Endodermal cell (in vitro differentiated cells): Measurements from ENCODE around the gene IQGAP1. TPM values are rescaled to one million over a fixed set of nuclear protein-coding genes. Genes with fewer than 3 reads are reported as not detected.

Experiments used
- DNase-seq: peaks from one replicate; pipeline ENCODE4 v3.0.0-alpha.2; 2017
- H3K27ac ChIP-seq: 2 replicates; pipeline ENCODE4 v1.5.1; 2013; ENCODE audit warnings: mild to moderate bottlenecking, low read depth, low read length, moderate library complexity
- H3K27me3 ChIP-seq: 2 replicates; pipeline ENCODE4 v1.6.1; 2013; ENCODE audit warnings: mild to moderate bottlenecking, low read length, moderate library complexity; ENCODE audit not compliant: insufficient read depth, control insufficient read depth, poor library complexity, severe bottlenecking
- H3K36me3 ChIP-seq: 2 replicates; pipeline ENCODE4 v1.7.0; 2013; ENCODE audit warnings: mild to moderate bottlenecking, low read length, moderate library complexity; ENCODE audit not compliant: control insufficient read depth, insufficient read depth
- H3K4me1 ChIP-seq: one replicate; pipeline ENCODE4 v1.7.0; 2013; ENCODE audit warnings: low read length; ENCODE audit not compliant: control insufficient read depth, insufficient read depth
- H3K4me3 ChIP-seq: 2 replicates; pipeline ENCODE4 v1.5.1; 2013; ENCODE audit warnings: mild to moderate bottlenecking, low read length, moderate library complexity
- H3K9ac ChIP-seq: 2 replicates; pipeline ENCODE4 v1.6.1; 2013; ENCODE audit warnings: mild to moderate bottlenecking, low read length, moderate library complexity; ENCODE audit not compliant: poor library complexity, severe bottlenecking; ENCODE audit errors: extremely low read depth
- H3K9me3 ChIP-seq: 2 replicates; pipeline ENCODE4 v1.6.1; 2013; ENCODE audit warnings: mild to moderate bottlenecking, low read length, moderate library complexity; ENCODE audit not compliant: control insufficient read depth
- H3K27ac Mint-ChIP-seq: 2 replicates; pipeline ENCODE4 v1.8.0; 2020; ENCODE audit warnings: mixed read lengths
- H3K27me3 Mint-ChIP-seq: 2 replicates; pipeline ENCODE4 v1.8.0; 2021; ENCODE audit warnings: mild to moderate bottlenecking, mixed read lengths; ENCODE audit not compliant: insufficient read depth
- H3K36me3 Mint-ChIP-seq: 2 replicates; pipeline ENCODE4 v1.8.0; 2020; ENCODE audit warnings: low read depth, mixed read lengths
- H3K4me1 Mint-ChIP-seq: 2 replicates; pipeline ENCODE4 v1.8.0; 2020; ENCODE audit warnings: mixed read lengths
- H3K4me3 Mint-ChIP-seq: 2 replicates; pipeline ENCODE4 v1.8.0; 2020; ENCODE audit warnings: mild to moderate bottlenecking, moderate library complexity, mixed read lengths
- H3K9me3 Mint-ChIP-seq: 2 replicates; pipeline ENCODE4 v1.8.0; 2020; ENCODE audit warnings: mild to moderate bottlenecking, mixed read lengths
- WGBS, 2 experiments: methylation state at CpG; one replicate each; pipeline versions ENCODE4 v1.1.5 to v1.1.7; 2013; ENCODE audit warnings: missing lambda C conversion rate in 2 of 2, mixed read lengths in 1 of 2; ENCODE audit not compliant: insufficient coverage in 1 of 2, insufficient read length in 1 of 2; 5-methylcytosine and 5-hydroxymethylcytosine counted together
- total RNA-seq, 2 donors: library from RNA; stranded (reverse); fragmentation: NEBNext Ultra II Directional in 1 of 2; extraction: Animal tissue kit (Norgen Biotek cat#: 25700) in 1 of 2; gene quantifications; 2 replicates in 1 of 2; 3 replicates in 1 of 2; pipeline ENCODE4 v1.2.1, GENCODE V29; 2021
- TF ChIP-seq, protein P1 (sequence below): fragments of 200-600 bp; sonication (generic); conservative IDR thresholded peaks from 2 replicates; pipeline ENCODE4 v1.5.0; 2021; ENCODE audit warnings: antibody characterized with exemption, mild to moderate bottlenecking

IQGAP1 gene
- total RNA-seq, 2 donors from 2014 or later: 94.4 to 124 TPM

- Histone ChIP-seq H3K36me3 (peaks cover 6% of the 10 kb centered on the region), H3K4me1 (peaks cover 7% of the 10 kb centered on the region), H3K27me3 (no peaks in the 10 kb centered on the region), H3K27ac (no peak overlapping the region), H3K9ac (no peak overlapping the region), H3K4me3 (no peak overlapping the region), H3K9me3 (no peaks in the 10 kb centered on the region)
- H3K9me3 Mint-ChIP-seq: no peaks in the 10 kb centered on the region
- TF ChIP-seq, protein P1, sequence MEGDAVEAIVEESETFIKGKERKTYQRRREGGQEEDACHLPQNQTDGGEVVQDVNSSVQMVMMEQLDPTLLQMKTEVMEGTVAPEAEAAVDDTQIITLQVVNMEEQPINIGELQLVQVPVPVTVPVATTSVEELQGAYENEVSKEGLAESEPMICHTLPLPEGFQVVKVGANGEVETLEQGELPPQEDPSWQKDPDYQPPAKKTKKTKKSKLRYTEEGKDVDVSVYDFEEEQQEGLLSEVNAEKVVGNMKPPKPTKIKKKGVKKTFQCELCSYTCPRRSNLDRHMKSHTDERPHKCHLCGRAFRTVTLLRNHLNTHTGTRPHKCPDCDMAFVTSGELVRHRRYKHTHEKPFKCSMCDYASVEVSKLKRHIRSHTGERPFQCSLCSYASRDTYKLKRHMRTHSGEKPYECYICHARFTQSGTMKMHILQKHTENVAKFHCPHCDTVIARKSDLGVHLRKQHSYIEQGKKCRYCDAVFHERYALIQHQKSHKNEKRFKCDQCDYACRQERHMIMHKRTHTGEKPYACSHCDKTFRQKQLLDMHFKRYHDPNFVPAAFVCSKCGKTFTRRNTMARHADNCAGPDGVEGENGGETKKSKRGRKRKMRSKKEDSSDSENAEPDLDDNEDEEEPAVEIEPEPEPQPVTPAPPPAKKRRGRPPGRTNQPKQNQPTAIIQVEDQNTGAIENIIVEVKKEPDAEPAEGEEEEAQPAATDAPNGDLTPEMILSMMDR: no peak
- no peak for DNase-seq
- WGBS, 2 experiments: 99 to 100% methylated on average over 2 of the region's 2 CpGs
- no peak overlapping the region for H3K27ac Mint-ChIP-seq
- H3K36me3 Mint-ChIP-seq: peaks cover 3% of the 10 kb centered on the region
- H3K4me1 Mint-ChIP-seq: peaks cover 22% of the 10 kb centered on the region
- H3K4me3 Mint-ChIP-seq: no peak overlapping the region
- H3K27me3 Mint-ChIP-seq: no peaks in the 10 kb centered on the region
Observed at GRCh38 chr15:90386221-90386620, 1.8 kb upstream of the IQGAP1 start.

DNA sequence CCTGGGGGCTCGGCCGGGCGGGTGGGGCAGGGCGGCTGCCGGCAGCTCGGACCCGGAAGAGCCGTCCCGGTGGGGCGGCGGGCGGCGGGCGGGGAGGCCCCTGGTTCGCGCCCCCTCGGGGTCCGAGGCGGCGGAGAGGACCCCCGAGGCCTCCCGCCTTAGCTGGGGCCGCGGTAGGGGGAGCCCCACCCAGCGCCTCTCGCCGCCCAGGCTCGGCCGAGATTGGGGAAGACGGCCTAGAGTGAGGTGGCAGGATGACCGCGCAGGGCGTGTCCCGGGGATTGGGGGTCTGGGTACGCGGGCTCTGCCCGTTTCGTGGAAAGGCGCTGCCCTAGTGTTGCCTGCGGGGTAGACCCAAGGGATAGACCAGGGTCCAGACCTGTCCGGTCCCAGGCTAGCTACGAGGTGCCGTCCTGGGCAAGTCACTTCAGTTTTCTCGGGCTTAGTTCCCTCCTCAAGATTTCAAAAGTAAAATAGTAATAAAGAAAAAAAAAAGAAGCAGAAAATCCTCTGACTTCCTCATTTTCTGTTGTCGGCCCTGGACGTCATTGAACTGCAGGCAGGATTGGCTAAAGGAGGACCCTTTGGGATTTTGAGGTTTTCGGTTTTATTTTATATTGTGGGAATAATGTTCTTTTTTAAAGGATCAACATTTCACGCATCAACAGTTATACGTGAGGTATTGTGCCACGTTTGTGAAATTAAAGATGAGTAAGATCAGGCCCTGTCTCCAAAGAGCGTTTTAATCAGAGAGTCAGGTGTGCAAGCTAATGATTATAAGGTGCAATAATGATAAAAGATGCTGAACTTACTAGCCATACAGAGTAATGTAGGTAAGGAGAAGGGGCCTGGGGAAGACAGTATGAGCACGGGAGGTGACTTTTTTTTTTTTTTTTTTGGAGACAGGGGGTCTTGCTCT, 679 bp downstream of the IQGAP1 start:
- Histone ChIP-seq H3K27ac (no peak overlapping the region), H3K4me3 (peak overlapping the region; percentile 99), H3K27me3 (no peaks in the 10 kb centered on the region), H3K9ac (peak overlapping the region; percentile 84), H3K4me1 (peaks cover 18% of the 10 kb centered on the region), H3K9me3 (no peaks in the 10 kb centered on the region), H3K36me3 (peaks cover 24% of the 10 kb centered on the region)
- Mint-ChIP-seq H3K9me3 (no peaks in the 10 kb centered on the region), H3K27ac (peak overlapping the region; percentile 94), H3K4me3 (peak overlapping the region; percentile 79), H3K36me3 (peaks cover 9% of the 10 kb centered on the region), H3K27me3 (no peaks in the 10 kb centered on the region), H3K4me1 (peaks cover 43% of the 10 kb centered on the region)
- TF ChIP-seq, protein P1: peak; percentile 32
- WGBS, 2 experiments: 3 to 8% methylated on average over 15 to 52 of the region's 52 CpGs
- DNase-seq: peak; percentile 79

- H3K9me3 Mint-ChIP-seq: no peaks in the 10 kb centered on the region
- no peaks in the 10 kb centered on the region for H3K27me3 Mint-ChIP-seq
- 83 to 88% methylated on average over 3 to 6 of the region's 6 CpGs for WGBS, 2 experiments
- Histone ChIP-seq H3K36me3 (peaks cover 29% of the 10 kb centered on the region), H3K27ac (no peak overlapping the region), H3K4me3 (peak overlapping the region; percentile 99), H3K9me3 (no peaks in the 10 kb centered on the region), H3K27me3 (no peaks in the 10 kb centered on the region), H3K9ac (no peak overlapping the region), H3K4me1 (peaks cover 18% of the 10 kb centered on the region)
- peaks cover 9% of the 10 kb centered on the region for H3K36me3 Mint-ChIP-seq
- H3K4me3 Mint-ChIP-seq: peak overlapping the region; percentile 79
- H3K4me1 Mint-ChIP-seq: peaks cover 49% of the 10 kb centered on the region
- DNase-seq: no peak
- H3K27ac Mint-ChIP-seq: peak overlapping the region; percentile 54
- TF ChIP-seq, protein P1: no peak
Observed at GRCh38 chr15:90389513-90389912, 1.5 kb downstream of the IQGAP1 start.
